NOMO-1 (cell line): ENCODE measurements around the gene INPP5D.
"Not testable (repeated sequence)": the region's sequence is repeated elsewhere in the genome, so short reads cannot be mapped to it uniquely, and the experiment has no call there.

ENCODE experiments used
- DNase-seq, 2 experiments: peaks; one replicate each; lab custom pipeline; 2025; ENCODE audit not compliant: unreplicated experiment in 2 of 2; lab: John Stamatoyannopoulos, UW

INPP5D gene

GRCh38 chr2:233133239-233133638, 73.1 kb downstream of the INPP5D start:
- DNase-seq: no peak

GRCh38 chr2:233135421-233135820, 75.3 kb downstream of the INPP5D start:
- DNase-seq: no peak

GRCh38 chr2:233137040-233137439, 76.9 kb downstream of the INPP5D start:
- no peak for DNase-seq

- DNase-seq: no peak
Observed at GRCh38 chr2:233140077-233140585, 80.0 kb downstream of the INPP5D start.

GRCh38 chr2:233140978-233141377, 80.8 kb downstream of the INPP5D start:
- DNase-seq: no peak

- DNase-seq: no peak
Observed at GRCh38 chr2:233141901-233142300, 81.8 kb downstream of the INPP5D start.

- DNase-seq: no peak
Observed at GRCh38 chr2:233142355-233142897, 82.3 kb downstream of the INPP5D start.

- no peak for DNase-seq
Observed at GRCh38 chr2:233143700-233144331, 83.7 kb downstream of the INPP5D start.

GRCh38 chr2:233145726-233146125, 85.6 kb downstream of the INPP5D start:
- no peak for DNase-seq

- no peak for DNase-seq
Observed at GRCh38 chr2:233146194-233146593, 86.1 kb downstream of the INPP5D start.

GRCh38 chr2:233147136-233147828, 87.1 kb downstream of the INPP5D start:
- no peak for DNase-seq

GRCh38 chr2:233147829-233148167, 87.7 kb downstream of the INPP5D start:
- DNase-seq: no peak

- DNase-seq: no peak
Observed at GRCh38 chr2:233148354-233148753, 88.2 kb downstream of the INPP5D start.

- DNase-seq: no peak
Observed at GRCh38 chr2:233152541-233152940, 92.4 kb downstream of the INPP5D start.

GRCh38 chr2:233153146-233153798, 93.1 kb downstream of the INPP5D start:
- no peak for DNase-seq

- DNase-seq: no peak
Observed at GRCh38 chr2:233156001-233156400, 95.9 kb downstream of the INPP5D start.

- not testable (repeated sequence) for DNase-seq
Observed at GRCh38 chr2:233156461-233156860, 96.3 kb downstream of the INPP5D start.

GRCh38 chr2:233161730-233162129, 101.6 kb downstream of the INPP5D start:
- DNase-seq: no peak

GRCh38 chr2:233162770-233163169, 102.6 kb downstream of the INPP5D start:
- no peak for DNase-seq

- no peak for DNase-seq
Observed at GRCh38 chr2:233163486-233164103, 103.5 kb downstream of the INPP5D start.

- DNase-seq: no peak
Observed at GRCh38 chr2:233164128-233164635, 104.0 kb downstream of the INPP5D start.
